CD4-positive, alpha-beta T cell (primary cell): ENCODE results near the gene PRDM16. TPM values are rescaled to one million over a fixed set of nuclear protein-coding genes. Genes with fewer than 3 reads are reported as not detected.

Experiments used
- ATAC-seq: fragments of 200-7000 bp; cut with Tn5 transposase; one replicate; pipeline ENCODE4 v1.10.0; 2022; ENCODE audit warnings: mild to moderate bottlenecking; ENCODE audit not compliant: poor library complexity
- CTCF ChIA-PET: fragments of 350-600 bp; sonication (Branson Sonifier 250); formaldehyde crosslinking; loops from one replicate; lab custom pipeline; 2021; ENCODE audit warnings: antibody characterized with exemption, inconsistent platforms; lab: Charles Lee
- POLR2A ChIA-PET: fragments of 350-600 bp; sonication (Branson Sonifier 250); formaldehyde crosslinking; loops from one replicate; lab custom pipeline; 2021; ENCODE audit warnings: antibody characterized with exemption, inconsistent platforms; lab: Charles Lee
- DNase-seq, 14 experiments: peaks; one replicate each; pipeline ENCODE4 v3.0.0-alpha.2; 2013 to 2020; ENCODE audit warnings: mixed read lengths in 2 of 14
- H3K27ac ChIP-seq, 2 donors: one replicate each; pipeline versions ENCODE4 v1.5.1 to v1.7.0; 2013; ENCODE audit warnings: low read length in 2 of 2, low read depth in 1 of 2, mild to moderate bottlenecking in 1 of 2
- H3K27me3 ChIP-seq, 2 experiments: 1 replicate in 1 of 2; 2 replicates in 1 of 2; pipeline versions ENCODE4 v1.6.1 to v1.7.0; 2013; ENCODE audit warnings: low read length in 2 of 2, control low read depth in 1 of 2, mild to moderate bottlenecking in 1 of 2, moderate library complexity in 1 of 2; ENCODE audit not compliant: insufficient read depth in 2 of 2, control insufficient read depth in 1 of 2
- H3K36me3 ChIP-seq: one replicate; pipeline ENCODE4 v1.6.1; 2013; ENCODE audit warnings: low read length, control low read depth; ENCODE audit not compliant: insufficient read depth
- H3K4me1 ChIP-seq: one replicate; pipeline ENCODE4 v1.6.1; 2013; ENCODE audit warnings: low read length, control low read depth; ENCODE audit not compliant: insufficient read depth
- H3K4me3 ChIP-seq: one replicate; pipeline ENCODE4 v1.5.1; 2013; ENCODE audit warnings: mild to moderate bottlenecking, low read length, moderate library complexity
- H3K9me3 ChIP-seq, 2 experiments: 1 replicate in 1 of 2; 2 replicates in 1 of 2; pipeline versions ENCODE4 v1.6.1 to v1.7.0; 2013; ENCODE audit warnings: low read length in 2 of 2, mild to moderate bottlenecking in 2 of 2, control low read depth in 1 of 2, moderate library complexity in 1 of 2; ENCODE audit not compliant: control insufficient read depth in 1 of 2, insufficient read depth in 1 of 2
- H3K27ac Mint-ChIP-seq: one replicate; pipeline ENCODE4 v1.8.0; 2020; ENCODE audit warnings: mixed read lengths
- H3K27me3 Mint-ChIP-seq: one replicate; pipeline ENCODE4 v1.8.0; 2021; ENCODE audit warnings: mixed read lengths
- H3K36me3 Mint-ChIP-seq: one replicate; pipeline ENCODE4 v1.8.0; 2021; ENCODE audit warnings: low read depth, mixed read lengths
- H3K4me1 Mint-ChIP-seq: one replicate; pipeline ENCODE4 v1.8.0; 2021; ENCODE audit warnings: low read depth, mixed read lengths
- H3K4me3 Mint-ChIP-seq: one replicate; pipeline ENCODE4 v1.8.0; 2020; ENCODE audit warnings: mild to moderate bottlenecking, mixed read lengths
- H3K9me3 Mint-ChIP-seq: one replicate; pipeline ENCODE4 v1.8.0; 2020; ENCODE audit warnings: mixed read lengths
- intact Hi-C, 2 experiments: fragments of 100-400 bp; cut with DNase I in 1 of 2; cut with micrococcal nuclease in 1 of 2; formaldehyde crosslinking; loops; one replicate each; pipeline versions ENCODE4 v1.15.1 to v1.9.0; 2023 to 2025; cut with DNase I, micrococcal nuclease
- total RNA-seq, 174 experiments: library from RNA in 2 of 174; stranded (reverse) in 2 of 174; gene quantifications; one replicate each; pipeline ENCODE4 v1.2.3 and lab custom pipeline; 2021 to 2026
- TF ChIP-seq, protein P1 (sequence below): fragments of 200-600 bp; IDR thresholded peaks from one replicate; pipeline ENCODE4 v1.8.0; 2022; ENCODE audit warnings: antibody characterized with exemption, mild to moderate bottlenecking

Gene PRDM16
- total RNA-seq, 2 experiments from 2014 or later = not detected

DNA sequence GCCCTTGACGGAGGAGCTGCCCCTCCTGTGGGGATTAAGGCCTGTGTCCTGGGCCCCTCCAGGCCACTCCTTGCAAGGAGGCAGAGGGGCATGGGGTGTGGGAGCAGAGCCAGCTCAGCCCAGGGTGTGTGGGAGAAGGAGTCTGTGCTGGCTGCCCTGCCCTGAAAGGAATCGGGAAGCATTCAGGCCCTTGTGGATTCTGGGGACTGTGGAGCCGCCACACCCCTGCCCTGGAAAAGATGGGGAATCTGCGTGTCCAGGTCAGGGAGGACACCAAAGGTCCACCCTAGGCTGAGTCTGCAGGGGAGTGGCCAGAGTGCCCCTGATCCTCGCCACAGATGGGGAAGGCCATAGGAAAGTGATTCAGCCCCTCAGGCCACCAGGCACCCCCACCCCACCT lies 16.5 kb upstream of the PRDM16 start:
- no peaks in the 10 kb centered on the region for H3K4me1 Mint-ChIP-seq
- H3K9me3 ChIP-seq = peaks cover 0 to 12% of the 10 kb centered on the region in 2 experiments
- ChIA-PET CTCF (no interaction called here), POLR2A (no interaction called here)
- peaks cover 10% of the 10 kb centered on the region for H3K27me3 Mint-ChIP-seq
- H3K36me3 ChIP-seq = no peaks in the 10 kb centered on the region
- H3K27ac Mint-ChIP-seq = no peak overlapping the region
- peak in 1 of 14 experiments; percentile 23 for DNase-seq
- H3K4me1 ChIP-seq = no peaks in the 10 kb centered on the region
- no peak for ATAC-seq
- intact Hi-C loops = no loop called here
- H3K27me3 ChIP-seq = peaks cover 0 to 4% of the 10 kb centered on the region in 2 experiments
- no peak overlapping the region for H3K4me3 Mint-ChIP-seq
- H3K9me3 Mint-ChIP-seq = no peaks in the 10 kb centered on the region
- no peak overlapping the region for H3K4me3 ChIP-seq
- TF ChIP-seq, protein P1, sequence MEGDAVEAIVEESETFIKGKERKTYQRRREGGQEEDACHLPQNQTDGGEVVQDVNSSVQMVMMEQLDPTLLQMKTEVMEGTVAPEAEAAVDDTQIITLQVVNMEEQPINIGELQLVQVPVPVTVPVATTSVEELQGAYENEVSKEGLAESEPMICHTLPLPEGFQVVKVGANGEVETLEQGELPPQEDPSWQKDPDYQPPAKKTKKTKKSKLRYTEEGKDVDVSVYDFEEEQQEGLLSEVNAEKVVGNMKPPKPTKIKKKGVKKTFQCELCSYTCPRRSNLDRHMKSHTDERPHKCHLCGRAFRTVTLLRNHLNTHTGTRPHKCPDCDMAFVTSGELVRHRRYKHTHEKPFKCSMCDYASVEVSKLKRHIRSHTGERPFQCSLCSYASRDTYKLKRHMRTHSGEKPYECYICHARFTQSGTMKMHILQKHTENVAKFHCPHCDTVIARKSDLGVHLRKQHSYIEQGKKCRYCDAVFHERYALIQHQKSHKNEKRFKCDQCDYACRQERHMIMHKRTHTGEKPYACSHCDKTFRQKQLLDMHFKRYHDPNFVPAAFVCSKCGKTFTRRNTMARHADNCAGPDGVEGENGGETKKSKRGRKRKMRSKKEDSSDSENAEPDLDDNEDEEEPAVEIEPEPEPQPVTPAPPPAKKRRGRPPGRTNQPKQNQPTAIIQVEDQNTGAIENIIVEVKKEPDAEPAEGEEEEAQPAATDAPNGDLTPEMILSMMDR = no peak
- no peaks in the 10 kb centered on the region for H3K36me3 Mint-ChIP-seq
- no peak overlapping the region for H3K27ac ChIP-seq

DNA sequence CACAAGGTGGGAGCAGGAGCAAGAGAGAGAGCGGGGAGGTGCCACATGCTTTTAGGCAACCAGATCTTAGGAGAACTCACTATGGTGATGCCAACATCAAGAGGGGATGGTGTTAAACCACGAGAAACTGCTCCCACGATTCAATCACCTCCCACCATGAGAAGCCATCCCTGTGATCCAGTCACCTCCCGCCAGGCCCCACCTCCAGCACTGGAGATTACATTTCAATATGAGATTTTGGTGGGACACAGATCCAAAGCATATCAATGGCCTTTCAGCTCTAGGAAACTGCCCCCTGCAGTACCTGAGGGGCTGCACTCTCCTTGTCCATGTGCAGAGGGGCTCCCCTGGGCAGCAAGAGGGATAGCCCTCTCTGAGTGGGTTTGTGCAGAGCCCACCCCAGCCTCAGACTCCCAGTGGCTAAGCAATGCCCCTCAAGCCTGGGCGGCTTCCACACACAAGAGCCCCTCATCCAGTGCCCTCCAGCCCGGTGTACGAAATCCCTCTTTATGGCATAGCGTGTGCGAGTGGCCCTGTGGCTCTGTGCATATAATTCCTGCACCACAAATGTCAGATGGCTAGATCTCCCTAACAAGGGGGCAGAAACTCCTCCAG lies 15.5 kb upstream of the PRDM16 start:
- POLR2A ChIA-PET = no interaction called here

DNA sequence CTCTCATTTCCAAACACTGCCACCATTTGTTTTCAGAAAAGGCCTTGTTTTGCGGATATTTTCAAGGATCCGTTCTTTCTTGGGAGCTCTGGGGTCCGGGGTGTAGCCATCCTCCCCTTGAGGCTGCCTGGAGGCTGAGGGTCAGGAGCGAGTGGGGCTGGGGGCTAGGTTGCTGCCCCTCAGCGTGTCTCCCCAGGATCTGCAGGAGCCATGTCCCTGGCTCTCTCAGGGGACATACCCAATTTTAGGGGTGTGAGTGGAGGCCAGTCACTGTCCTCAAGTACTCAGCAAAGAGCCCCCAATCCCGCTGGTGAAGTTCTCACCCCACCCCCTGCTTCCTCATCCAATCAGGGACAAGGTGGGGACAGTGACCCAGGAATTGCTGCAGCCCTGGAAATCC lies 15.0 kb upstream of the PRDM16 start:
- H3K36me3 Mint-ChIP-seq = no peaks in the 10 kb centered on the region
- ChIA-PET POLR2A (no interaction called here), CTCF (no interaction called here)
- peaks cover 0 to 11% of the 10 kb centered on the region in 2 experiments for H3K9me3 ChIP-seq
- H3K27ac Mint-ChIP-seq = no peak overlapping the region
- no peaks in the 10 kb centered on the region for H3K4me1 Mint-ChIP-seq
- H3K36me3 ChIP-seq = no peaks in the 10 kb centered on the region
- H3K27ac ChIP-seq = no peak overlapping the region
- intact Hi-C loops = no loop called here
- H3K27me3 Mint-ChIP-seq = peaks cover 10% of the 10 kb centered on the region
- no peak for ATAC-seq
- TF ChIP-seq, protein P1 = no peak
- peaks cover 0 to 4% of the 10 kb centered on the region in 2 experiments for H3K27me3 ChIP-seq
- no peak overlapping the region for H3K4me3 Mint-ChIP-seq
- H3K4me1 ChIP-seq = no peaks in the 10 kb centered on the region
- no peak overlapping the region for H3K4me3 ChIP-seq
- no peak for DNase-seq
- H3K9me3 Mint-ChIP-seq = no peaks in the 10 kb centered on the region

More for the DNA sequence above, 15.5 kb upstream of the PRDM16 start:
- ATAC-seq (no peak), DNase-seq (no peak)
- H3K4me3 ChIP-seq = no peak overlapping the region
- H3K27me3 Mint-ChIP-seq = peaks cover 10% of the 10 kb centered on the region
- H3K36me3 ChIP-seq = no peaks in the 10 kb centered on the region
- no peaks in the 10 kb centered on the region for H3K4me1 Mint-ChIP-seq
- TF ChIP-seq, protein P1 = no peak
- H3K27ac ChIP-seq = no peak overlapping the region
- CTCF ChIA-PET = no interaction called here
- H3K27ac Mint-ChIP-seq = no peak overlapping the region
- peaks cover 0 to 12% of the 10 kb centered on the region in 2 experiments for H3K9me3 ChIP-seq
- H3K9me3 Mint-ChIP-seq = no peaks in the 10 kb centered on the region
- peaks cover 0 to 4% of the 10 kb centered on the region in 2 experiments for H3K27me3 ChIP-seq
- intact Hi-C loops = no loop called here
- H3K4me3 Mint-ChIP-seq = no peak overlapping the region
- no peaks in the 10 kb centered on the region for H3K4me1 ChIP-seq
- H3K36me3 Mint-ChIP-seq = no peaks in the 10 kb centered on the region
